LoVo (cell line): Measurements from ENCODE around the gene CHD6.

ENCODE experiments used
- DNase-seq: peaks from one replicate; pipeline ENCODE4 v3.0.0-alpha.2; 2016; ENCODE audit warnings: low spot score

Gene CHD6

GRCh38 chr20:41393705-41394066 lies 224.5 kb downstream of the CHD6 start:
- no peak for DNase-seq

- no peak for DNase-seq
These were observed 225.1 kb downstream of the CHD6 start for GRCh38 chr20:41392871-41393704.

GRCh38 chr20:41392295-41392694 lies 225.9 kb downstream of the CHD6 start:
- no peak for DNase-seq

- no peak for DNase-seq
These were observed 226.6 kb downstream of the CHD6 start for GRCh38 chr20:41391587-41392001.

- no peak for DNase-seq
These were observed 227.3 kb downstream of the CHD6 start for GRCh38 chr20:41390889-41391288.

- no peak for DNase-seq
These were observed 230.7 kb downstream of the CHD6 start for GRCh38 chr20:41387444-41387851.

GRCh38 chr20:41386502-41387427 lies 231.4 kb downstream of the CHD6 start:
- no peak for DNase-seq

- no peak for DNase-seq
These were observed 235.3 kb downstream of the CHD6 start for GRCh38 chr20:41382791-41383305.

GRCh38 chr20:41380551-41381193 lies 237.5 kb downstream of the CHD6 start:
- no peak for DNase-seq

GRCh38 chr20:41379551-41379950 lies 238.6 kb downstream of the CHD6 start:
- no peak for DNase-seq

- DNase-seq: no peak
These were observed 240.9 kb downstream of the CHD6 start for GRCh38 chr20:41377275-41377674.

GRCh38 chr20:41376349-41376748 lies 241.8 kb downstream of the CHD6 start:
- DNase-seq: no peak

GRCh38 chr20:41375846-41376245 lies 242.3 kb downstream of the CHD6 start:
- no peak for DNase-seq

GRCh38 chr20:41373931-41374920 lies 244.0 kb downstream of the CHD6 start:
- no peak for DNase-seq

GRCh38 chr20:41373251-41373783 lies 244.9 kb downstream of the CHD6 start:
- no peak for DNase-seq

GRCh38 chr20:41371371-41371770 lies 246.8 kb downstream of the CHD6 start:
- DNase-seq: no peak

- no peak for DNase-seq
These were observed 248.0 kb downstream of the CHD6 start for GRCh38 chr20:41370176-41370575.

GRCh38 chr20:41369673-41370072 lies 248.5 kb downstream of the CHD6 start:
- no peak for DNase-seq

- no peak for DNase-seq
These were observed 250.2 kb downstream of the CHD6 start for GRCh38 chr20:41367956-41368355.

- DNase-seq: no peak
These were observed 250.8 kb downstream of the CHD6 start for GRCh38 chr20:41367393-41367695.
